ENCODE results near the gene HUNK.
"Not testable (repeated sequence)": the region's sequence is repeated elsewhere in the genome, so short reads cannot be mapped to it uniquely, and the experiment has no call there.

Gene HUNK

GRCh38 chr21:31999810-32000468 is 127.1 kb downstream of the HUNK start:
- no peak for DNase-seq (ENCODE audit: low read depth)

GRCh38 chr21:32001390-32001789 is 128.6 kb downstream of the HUNK start:
- DNase-seq (ENCODE audit: low read depth) = no peak

GRCh38 chr21:32003411-32003810 is 130.6 kb downstream of the HUNK start:
- DNase-seq (ENCODE audit: low read depth) = no peak

DNA sequence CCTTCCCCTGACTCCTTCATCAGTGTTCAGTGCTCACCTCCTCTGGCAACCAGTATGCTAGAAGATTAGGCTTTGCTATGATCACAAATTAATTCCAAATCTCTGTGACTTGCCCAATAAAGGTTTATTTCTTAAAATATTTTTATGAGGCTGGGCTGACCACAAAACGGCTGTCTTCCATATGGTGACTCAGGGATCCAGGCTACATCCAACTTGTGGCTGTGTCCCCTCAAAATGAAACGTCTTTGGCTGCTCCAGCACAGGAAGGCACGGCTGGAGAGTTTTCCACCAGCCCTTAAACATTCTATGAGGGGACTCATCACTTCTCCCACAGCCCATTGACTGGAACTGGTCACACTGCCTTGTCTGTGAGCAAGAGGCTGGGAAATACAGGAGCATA is 131.5 kb downstream of the HUNK start:
- no peak for DNase-seq (ENCODE audit: low read depth)

GRCh38 chr21:32007456-32007855 is 134.6 kb downstream of the HUNK start:
- no peak for DNase-seq (ENCODE audit: low read depth)

- DNase-seq (ENCODE audit: low read depth) = no peak
Measured at GRCh38 chr21:32008714-32009113, 135.9 kb downstream of the HUNK start.

GRCh38 chr21:32009263-32009662 is 136.4 kb downstream of the HUNK start:
- DNase-seq (ENCODE audit: low read depth) = no peak

- DNase-seq (ENCODE audit: low read depth) = no peak
Measured at GRCh38 chr21:32015461-32016139, 142.8 kb downstream of the HUNK start.

GRCh38 chr21:32018381-32018780 is 145.6 kb downstream of the HUNK start:
- DNase-seq (ENCODE audit: low read depth) = no peak

DNA sequence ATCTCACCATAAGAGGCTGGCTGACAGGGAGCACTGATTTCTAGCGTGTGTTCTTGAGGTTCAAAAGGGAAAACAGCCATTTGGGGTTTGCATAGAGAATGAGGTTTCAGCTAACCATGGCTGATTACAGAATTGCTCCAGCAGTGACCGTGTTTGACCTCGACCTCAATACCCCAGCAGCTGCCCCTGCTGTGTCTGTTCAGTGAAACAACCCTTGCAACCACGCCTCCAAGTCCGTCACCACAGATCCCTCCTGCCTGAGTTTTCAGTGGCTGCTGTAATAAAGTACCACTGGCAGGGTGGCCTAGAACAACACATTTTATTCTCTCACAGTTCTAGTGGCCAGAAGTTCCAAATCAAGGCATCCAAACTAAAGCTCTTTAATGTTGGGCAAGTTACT is 147.7 kb downstream of the HUNK start:
- no peak for DNase-seq (ENCODE audit: low read depth)

DNA sequence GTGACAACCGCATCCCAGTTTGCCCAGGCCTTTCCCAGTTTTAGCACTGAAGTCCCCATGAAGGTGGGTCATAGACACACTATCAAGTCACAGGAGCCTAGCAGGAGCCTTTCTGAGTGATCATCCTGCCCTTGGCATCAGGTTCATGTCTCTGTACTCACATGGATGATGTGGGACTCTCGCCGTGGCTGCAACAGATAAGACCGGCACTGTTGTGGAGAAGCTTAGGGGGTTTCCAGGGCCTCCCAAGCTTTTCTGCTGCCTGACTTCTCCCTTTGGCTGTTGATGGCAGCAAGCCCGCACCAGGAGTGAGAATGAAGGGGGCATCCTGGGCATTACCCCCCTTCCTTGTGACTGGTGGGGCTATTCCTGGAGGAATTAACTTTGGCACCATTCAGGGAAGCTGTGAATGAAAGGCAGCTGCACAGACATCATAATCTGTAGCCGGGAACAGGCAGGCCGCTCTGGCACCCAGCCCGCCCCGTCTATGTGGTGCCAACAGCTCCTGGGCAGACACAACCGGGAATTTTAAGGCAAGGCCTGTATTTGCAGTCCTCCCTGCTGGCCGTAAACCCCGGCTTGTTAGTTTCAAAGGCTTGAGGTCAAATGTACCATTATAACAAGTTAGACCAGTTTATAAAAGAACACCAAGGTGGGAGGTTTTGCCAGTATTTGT is 148.6 kb downstream of the HUNK start:
- no peak for DNase-seq (ENCODE audit: low read depth)

- no peak for DNase-seq (ENCODE audit: low read depth)
Measured at GRCh38 chr21:32022146-32022545, 149.3 kb downstream of the HUNK start.

DNA sequence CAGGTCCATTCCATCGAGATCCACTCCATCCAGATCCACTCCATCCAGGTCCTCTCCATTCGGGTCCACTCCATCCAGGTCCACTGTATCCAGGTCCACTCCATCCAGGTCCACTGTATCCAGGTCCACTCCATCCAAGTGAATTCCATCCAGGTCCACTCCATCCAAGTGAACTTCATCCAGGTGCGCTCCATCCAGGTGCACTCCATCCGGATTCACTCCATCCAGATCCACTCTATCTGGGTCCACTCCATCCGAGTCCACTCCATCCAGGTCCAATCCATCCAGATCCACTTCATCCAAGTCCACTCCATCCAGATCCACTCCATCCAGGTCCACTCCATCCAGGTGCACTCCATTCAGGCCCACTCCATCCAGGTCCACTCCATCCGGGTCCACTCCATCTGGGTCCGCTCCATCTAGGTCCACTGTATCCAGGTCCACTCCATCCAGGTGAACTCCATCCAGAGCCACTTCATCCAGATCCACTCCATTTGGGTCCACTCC is 157.4 kb downstream of the HUNK start:
- no peak for DNase-seq (ENCODE audit: low read depth)

- DNase-seq (ENCODE audit: low read depth) = no peak
Measured at GRCh38 chr21:32034850-32035249, 162.0 kb downstream of the HUNK start.

- no peak for DNase-seq (ENCODE audit: low read depth)
Measured at GRCh38 chr21:32035617-32036016, 162.8 kb downstream of the HUNK start.

DNA sequence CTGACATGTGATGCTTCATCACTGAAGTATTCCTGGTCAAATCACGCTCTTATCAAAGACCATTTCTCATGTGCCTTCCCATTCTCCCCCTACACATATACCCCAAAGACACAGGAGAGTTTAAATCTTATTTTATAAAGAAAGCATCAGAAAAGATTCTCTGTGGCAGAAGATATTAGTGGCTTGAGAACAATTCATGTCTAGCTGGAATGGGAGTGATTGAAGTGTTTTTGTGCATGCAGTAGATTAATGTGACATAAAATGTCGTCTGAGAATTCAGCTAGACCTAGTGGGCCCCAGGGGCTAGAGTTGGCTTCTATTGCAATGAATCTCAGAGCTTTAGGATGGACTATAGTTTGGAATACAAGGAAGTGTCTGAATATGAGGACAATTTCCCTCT is 163.9 kb downstream of the HUNK start:
- no peak for DNase-seq (ENCODE audit: low read depth)

DNA sequence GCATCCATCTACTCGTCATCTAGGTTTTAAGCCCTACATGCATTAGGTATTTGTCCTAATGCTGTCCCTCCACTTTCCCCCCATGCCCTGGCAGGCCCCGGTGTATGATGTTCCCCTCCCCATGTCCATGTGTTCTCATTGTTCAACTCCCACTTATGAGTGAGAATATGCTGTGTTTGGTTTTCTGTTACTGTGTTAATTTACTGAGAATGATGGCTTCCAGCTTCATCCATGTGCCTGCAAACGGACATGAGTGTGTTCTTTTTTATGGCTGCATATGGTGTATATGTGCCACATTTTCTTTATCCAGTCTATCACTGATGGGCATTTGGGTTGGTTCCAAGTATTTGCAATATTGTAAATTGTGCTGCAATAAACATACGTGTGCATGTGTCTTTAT is 165.9 kb downstream of the HUNK start:
- DNase-seq (ENCODE audit: low read depth) = not testable (repeated sequence)

GRCh38 chr21:32043458-32043857 is 170.6 kb downstream of the HUNK start:
- no peak for DNase-seq (ENCODE audit: low read depth)

DNA sequence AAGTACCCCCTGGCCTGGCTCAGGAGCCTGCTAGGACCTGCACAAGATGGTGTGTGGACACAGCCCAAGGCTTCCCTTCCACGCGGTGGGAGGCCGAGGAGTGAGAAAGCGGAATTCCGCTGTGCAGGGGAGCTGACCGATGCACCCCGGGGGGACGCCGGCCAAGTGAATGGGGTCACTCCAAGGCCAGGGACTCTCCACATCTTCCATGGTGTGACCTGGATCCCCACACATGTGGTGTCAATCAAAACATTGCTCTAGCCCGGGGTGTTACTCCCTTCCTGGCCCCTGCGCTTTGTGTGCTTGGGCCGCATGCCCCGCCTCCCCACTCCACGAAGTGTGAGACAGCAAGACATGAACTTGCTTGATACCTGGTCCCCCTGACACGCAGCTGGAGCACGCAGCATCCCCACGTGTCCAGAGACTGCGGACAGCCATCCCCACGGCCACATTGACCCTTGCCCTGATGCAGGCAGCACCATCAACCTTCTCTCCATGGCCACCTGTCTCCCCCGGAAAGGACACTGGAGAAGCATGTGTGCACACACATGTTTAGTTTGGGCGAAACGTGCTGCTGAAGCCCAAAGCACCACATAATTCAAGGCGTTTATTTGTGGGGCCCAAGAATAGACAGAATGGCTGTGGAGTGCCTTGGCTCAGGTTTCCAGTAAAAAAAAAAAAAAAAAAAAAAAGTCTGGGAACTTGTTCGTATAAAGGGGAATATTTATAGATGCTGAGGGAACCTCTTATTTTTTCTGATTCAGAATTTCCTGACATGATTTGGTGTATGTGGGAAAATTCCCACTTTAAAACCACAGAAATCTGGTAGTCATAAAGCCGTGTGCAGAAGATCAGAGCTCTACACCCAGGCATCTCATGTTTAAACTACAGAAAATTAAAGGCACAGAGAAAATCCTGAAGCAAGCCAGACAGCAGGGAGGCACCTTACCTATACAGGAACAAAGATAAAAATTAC is 171.7 kb downstream of the HUNK start:
- DNase-seq (ENCODE audit: low read depth) = no peak

- DNase-seq (ENCODE audit: low read depth) = no peak
Measured at GRCh38 chr21:32046191-32046590, 173.4 kb downstream of the HUNK start.

DNA sequence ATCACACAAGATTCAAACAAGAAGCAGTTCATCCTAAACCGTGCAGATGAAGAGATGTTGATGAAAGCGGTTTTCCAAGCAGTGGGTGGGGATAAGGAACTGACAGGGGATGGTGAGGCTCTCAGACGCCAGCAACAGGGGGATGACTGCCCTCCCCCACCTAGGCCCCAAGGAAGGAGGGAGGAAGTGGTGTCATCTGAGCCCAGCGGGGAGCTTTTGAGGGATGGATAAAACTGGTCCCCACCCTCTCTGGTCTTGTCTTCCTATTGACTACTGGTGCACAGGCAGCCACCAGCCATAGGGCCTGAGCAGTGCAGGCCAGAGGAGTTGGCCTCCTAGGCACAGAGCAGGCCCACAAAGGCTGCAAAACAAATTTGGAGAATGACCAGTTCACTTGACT is 175.5 kb downstream of the HUNK start:
- DNase-seq (ENCODE audit: low read depth) = no peak

Measured in activated T-cell treated with anti-CD3 and anti-CD28 coated beads for 24 hours (primary cell).